Nephron progenitor cell (in vitro differentiated cells): ENCODE results near the gene KCTD20.
"Not testable (repeated sequence)": the region's sequence is repeated elsewhere in the genome, so short reads cannot be mapped to it uniquely, and the experiment has no call there.

Experiments used
- DNase-seq: peaks from one replicate; pipeline ENCODE4 v3.0.0; 2021
- H3K27ac Mint-ChIP-seq: 2 replicates; pipeline ENCODE4 v1.8.0; 2021; ENCODE audit warnings: mild to moderate bottlenecking, moderate library complexity, mixed read lengths
- H3K27me3 Mint-ChIP-seq: 2 replicates; pipeline ENCODE4 v1.8.0; 2021; ENCODE audit warnings: mild to moderate bottlenecking, low read depth, mixed read lengths; ENCODE audit not compliant: poor library complexity
- H3K36me3 Mint-ChIP-seq: 2 replicates; pipeline ENCODE4 v1.8.0; 2021; ENCODE audit warnings: low read depth, mixed read lengths
- H3K4me1 Mint-ChIP-seq: 2 replicates; pipeline ENCODE4 v1.8.0; 2021; ENCODE audit warnings: mixed read lengths
- H3K4me3 Mint-ChIP-seq: 2 replicates; pipeline ENCODE4 v1.8.0; 2021; ENCODE audit warnings: mild to moderate bottlenecking, moderate library complexity, mixed read lengths
- H3K9me3 Mint-ChIP-seq: 2 replicates; pipeline ENCODE4 v1.8.0; 2021; ENCODE audit warnings: mild to moderate bottlenecking, moderate library complexity, mixed read lengths
- TF ChIP-seq, protein P1 (sequence below): fragments of 200-600 bp; sonication (generic); IDR thresholded peaks from 2 replicates; pipeline ENCODE4 v1.5.0; 2021; ENCODE audit warnings: antibody characterized with exemption

Gene KCTD20

DNA sequence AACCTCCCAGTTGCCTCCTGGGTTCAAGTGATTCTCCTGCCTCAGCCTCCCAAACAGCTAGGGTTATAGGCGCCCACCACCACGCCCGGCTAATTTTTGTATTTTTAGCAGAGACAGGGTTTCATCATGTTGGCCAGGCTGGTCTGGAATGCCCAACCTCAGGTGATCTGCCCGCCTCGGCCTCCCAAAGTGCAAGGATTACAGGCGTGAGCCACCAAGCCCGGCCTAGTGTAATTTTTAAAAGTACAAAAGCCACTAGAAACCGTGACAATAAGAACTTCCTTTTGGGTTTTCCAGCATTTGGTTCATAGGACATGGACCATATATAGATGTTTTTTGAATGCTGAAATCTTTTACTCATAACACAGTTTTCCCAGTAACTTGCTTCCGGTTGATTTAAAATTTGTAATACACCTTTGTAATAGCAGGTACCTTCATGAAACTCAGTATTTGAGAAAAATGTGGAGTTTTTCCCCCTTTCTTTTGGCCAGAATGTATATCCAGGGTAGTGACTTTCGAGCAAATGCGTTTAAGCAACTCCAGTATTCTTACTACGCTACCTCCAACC, 613 bp upstream of the KCTD20 start:
- TF ChIP-seq, protein P1, sequence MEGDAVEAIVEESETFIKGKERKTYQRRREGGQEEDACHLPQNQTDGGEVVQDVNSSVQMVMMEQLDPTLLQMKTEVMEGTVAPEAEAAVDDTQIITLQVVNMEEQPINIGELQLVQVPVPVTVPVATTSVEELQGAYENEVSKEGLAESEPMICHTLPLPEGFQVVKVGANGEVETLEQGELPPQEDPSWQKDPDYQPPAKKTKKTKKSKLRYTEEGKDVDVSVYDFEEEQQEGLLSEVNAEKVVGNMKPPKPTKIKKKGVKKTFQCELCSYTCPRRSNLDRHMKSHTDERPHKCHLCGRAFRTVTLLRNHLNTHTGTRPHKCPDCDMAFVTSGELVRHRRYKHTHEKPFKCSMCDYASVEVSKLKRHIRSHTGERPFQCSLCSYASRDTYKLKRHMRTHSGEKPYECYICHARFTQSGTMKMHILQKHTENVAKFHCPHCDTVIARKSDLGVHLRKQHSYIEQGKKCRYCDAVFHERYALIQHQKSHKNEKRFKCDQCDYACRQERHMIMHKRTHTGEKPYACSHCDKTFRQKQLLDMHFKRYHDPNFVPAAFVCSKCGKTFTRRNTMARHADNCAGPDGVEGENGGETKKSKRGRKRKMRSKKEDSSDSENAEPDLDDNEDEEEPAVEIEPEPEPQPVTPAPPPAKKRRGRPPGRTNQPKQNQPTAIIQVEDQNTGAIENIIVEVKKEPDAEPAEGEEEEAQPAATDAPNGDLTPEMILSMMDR = no peak
- H3K4me1 Mint-ChIP-seq = peaks cover 41% of the 10 kb centered on the region
- H3K27ac Mint-ChIP-seq = peak overlapping the region; percentile 98
- H3K36me3 Mint-ChIP-seq = peaks cover 19% of the 10 kb centered on the region
- no peaks in the 10 kb centered on the region for H3K27me3 Mint-ChIP-seq
- no peaks in the 10 kb centered on the region for H3K9me3 Mint-ChIP-seq
- no peak for DNase-seq
- peak overlapping the region; percentile 96 for H3K4me3 Mint-ChIP-seq

DNA sequence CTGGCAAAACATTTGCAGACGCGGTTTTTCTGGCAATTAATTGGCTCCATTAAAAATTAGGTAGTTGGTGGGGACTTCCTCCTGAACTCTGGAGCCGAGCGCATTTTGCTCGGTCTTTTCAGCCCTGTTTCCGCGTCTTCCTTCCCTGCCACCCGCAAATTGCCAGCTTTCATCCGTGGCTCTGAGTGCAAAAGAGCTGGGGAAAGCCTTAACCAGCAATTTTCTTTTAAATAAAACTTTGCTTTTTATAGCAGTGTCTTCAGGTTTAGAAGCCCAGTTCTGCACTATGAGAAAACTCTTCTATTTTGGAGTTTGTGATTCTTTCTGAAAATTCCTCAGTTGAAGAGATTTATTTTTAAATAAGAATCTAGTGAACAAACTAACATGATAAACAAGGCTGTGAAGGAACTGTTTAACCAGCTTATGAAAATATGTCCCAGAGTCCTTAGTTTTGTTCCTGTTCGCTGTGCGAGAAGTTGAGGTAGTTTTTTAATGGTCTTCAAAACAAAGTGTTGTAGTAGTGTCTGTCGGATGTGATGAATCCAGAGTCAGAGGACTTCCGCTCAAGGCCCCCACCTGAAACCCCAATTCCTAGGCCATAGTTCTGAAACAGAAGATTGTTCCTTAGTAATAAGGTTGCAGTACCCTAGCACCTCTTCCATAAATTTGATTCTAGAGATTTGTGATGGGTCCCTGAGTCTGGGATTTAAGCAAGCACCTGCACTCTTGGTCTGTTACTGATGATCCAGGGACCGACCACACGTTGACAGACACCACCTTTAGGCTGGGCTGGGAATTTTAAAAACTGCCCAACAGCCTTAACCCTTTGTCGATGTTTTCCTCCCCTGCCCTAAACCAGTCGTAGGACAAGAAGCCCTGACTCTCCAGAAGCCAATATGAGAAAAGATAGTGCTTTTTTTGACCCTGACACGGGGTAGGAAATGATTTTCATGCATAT, 950 bp downstream of the KCTD20 start:
- Mint-ChIP-seq H3K9me3 (peaks cover 8% of the 10 kb centered on the region), H3K27ac (peak overlapping the region; percentile 89), H3K4me3 (peak overlapping the region; percentile 96), H3K27me3 (no peaks in the 10 kb centered on the region), H3K4me1 (peaks cover 41% of the 10 kb centered on the region), H3K36me3 (peaks cover 34% of the 10 kb centered on the region)
- TF ChIP-seq, protein P1 = no peak
- no peak for DNase-seq

DNA sequence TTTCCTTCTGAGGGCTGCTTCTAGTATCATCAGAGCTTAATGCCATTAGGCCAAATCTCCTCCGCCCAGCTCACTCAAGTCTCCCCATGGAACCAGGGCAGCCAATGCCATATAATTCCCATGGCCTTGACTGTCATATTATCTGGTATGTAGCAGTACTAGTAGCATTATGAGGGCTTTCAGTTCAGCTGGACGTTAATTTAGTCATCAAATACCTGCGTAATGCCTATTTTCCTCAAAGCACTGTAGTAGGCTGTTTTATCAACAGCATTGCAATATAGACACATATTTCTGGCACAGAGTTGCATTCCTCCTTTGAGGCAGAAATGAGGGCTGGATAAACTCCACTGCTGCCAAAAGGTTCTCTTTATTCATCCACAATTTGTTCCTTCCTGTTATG, 1.7 kb downstream of the KCTD20 start:
- H3K9me3 Mint-ChIP-seq = peaks cover 14% of the 10 kb centered on the region
- no peaks in the 10 kb centered on the region for H3K27me3 Mint-ChIP-seq
- no peak for DNase-seq
- H3K4me3 Mint-ChIP-seq = peak overlapping the region; percentile 96
- peaks cover 41% of the 10 kb centered on the region for H3K4me1 Mint-ChIP-seq
- no peak overlapping the region for H3K27ac Mint-ChIP-seq
- TF ChIP-seq, protein P1 = no peak
- H3K36me3 Mint-ChIP-seq = peaks cover 42% of the 10 kb centered on the region

DNA sequence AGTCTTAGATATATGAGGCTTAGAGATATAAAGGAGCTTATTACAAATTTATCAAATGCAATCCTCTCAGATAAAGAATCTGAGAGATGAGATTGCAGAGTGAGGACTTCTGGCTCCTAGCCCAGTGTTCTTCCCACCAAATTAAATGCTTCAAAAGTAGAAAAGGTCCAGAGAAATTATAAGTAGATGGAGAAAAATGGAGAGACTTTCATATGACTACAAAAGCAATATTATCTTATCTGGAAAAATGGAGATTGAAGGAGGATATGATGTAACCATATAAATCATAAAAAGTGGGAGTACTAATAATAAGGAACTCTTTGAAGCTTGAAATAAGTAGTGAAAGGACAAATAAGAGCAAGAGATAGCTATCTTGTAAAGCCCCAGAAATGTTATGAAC, 2.8 kb downstream of the KCTD20 start:
- DNase-seq = no peak
- H3K27ac Mint-ChIP-seq = no peak overlapping the region
- TF ChIP-seq, protein P1 = no peak
- H3K9me3 Mint-ChIP-seq = peaks cover 15% of the 10 kb centered on the region
- H3K36me3 Mint-ChIP-seq = peaks cover 49% of the 10 kb centered on the region
- no peaks in the 10 kb centered on the region for H3K27me3 Mint-ChIP-seq
- H3K4me3 Mint-ChIP-seq = peak overlapping the region; percentile 57
- peaks cover 41% of the 10 kb centered on the region for H3K4me1 Mint-ChIP-seq

DNA sequence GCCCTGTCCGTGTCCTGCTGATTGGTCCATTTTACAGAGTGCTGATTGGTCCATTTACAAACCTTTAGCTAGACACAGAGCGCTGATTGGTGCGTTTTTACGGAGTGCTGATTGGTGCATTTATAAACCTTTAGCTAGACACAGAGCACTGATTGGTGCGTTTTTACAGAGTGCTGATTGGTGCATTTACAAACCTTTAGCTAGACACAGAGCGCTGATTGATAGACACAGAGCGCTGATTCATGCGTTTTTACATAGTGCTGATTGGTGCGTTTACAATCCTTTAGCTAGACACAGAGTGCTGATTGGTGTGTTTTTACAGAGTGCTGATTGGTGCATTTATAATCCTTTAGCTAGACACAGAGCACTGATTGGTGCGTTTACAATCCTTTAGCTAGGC, 6.4 kb downstream of the KCTD20 start:
- peaks cover 16% of the 10 kb centered on the region for H3K4me1 Mint-ChIP-seq
- not testable (repeated sequence) for DNase-seq, H3K27ac Mint-ChIP-seq, H3K4me3 Mint-ChIP-seq, H3K27me3 Mint-ChIP-seq
- peaks cover 15% of the 10 kb centered on the region for H3K9me3 Mint-ChIP-seq
- peaks cover 80% of the 10 kb centered on the region for H3K36me3 Mint-ChIP-seq

DNA sequence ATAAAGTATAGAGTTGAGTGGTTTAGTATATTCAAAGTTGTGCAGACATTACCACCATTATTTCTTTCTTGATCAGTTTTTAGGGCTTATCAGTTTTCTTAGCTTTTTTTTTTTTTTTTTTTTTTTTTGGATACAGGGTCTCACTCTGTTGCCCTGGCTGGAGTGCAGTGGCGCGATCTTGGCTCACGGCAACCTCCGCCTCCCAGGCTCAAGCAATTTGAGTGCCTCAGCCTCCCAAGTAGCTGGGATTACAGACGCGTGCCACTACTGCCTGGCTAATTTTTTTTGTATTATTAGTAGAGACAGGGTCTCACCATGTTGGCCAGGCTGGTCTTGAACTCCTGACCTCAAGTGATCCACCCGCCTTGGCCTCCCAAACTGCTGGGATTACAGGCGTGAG, 10.1 kb downstream of the KCTD20 start:
- DNase-seq, H3K27me3 Mint-ChIP-seq, H3K4me3 Mint-ChIP-seq, H3K27ac Mint-ChIP-seq, H3K4me1 Mint-ChIP-seq: not testable (repeated sequence)
- H3K36me3 Mint-ChIP-seq = peaks cover 61% of the 10 kb centered on the region
- H3K9me3 Mint-ChIP-seq = peaks cover 14% of the 10 kb centered on the region
